ENCODE results near the gene ZDHHC12.

GRCh38 chr9:128684325-128685199 lies 39.4 kb downstream of the ZDHHC12 start:
- TF ChIP-seq TCF7 (CRISPR knock-in tag; IDR thresholded peaks at IDR 0.05; ENCODE audit: low read depth) (no peak), HMGXB4 (CRISPR knock-in tag; IDR thresholded peaks at IDR 0.05) (no peak), CDX4 (CRISPR knock-in tag; IDR thresholded peaks at IDR 0.05; ENCODE audit: borderline replicate concordance) (no peak), CREB1 (CRISPR knock-in tag; IDR thresholded peaks at IDR 0.05) (no peak)
- TF ChIP-seq, protein P1, sequence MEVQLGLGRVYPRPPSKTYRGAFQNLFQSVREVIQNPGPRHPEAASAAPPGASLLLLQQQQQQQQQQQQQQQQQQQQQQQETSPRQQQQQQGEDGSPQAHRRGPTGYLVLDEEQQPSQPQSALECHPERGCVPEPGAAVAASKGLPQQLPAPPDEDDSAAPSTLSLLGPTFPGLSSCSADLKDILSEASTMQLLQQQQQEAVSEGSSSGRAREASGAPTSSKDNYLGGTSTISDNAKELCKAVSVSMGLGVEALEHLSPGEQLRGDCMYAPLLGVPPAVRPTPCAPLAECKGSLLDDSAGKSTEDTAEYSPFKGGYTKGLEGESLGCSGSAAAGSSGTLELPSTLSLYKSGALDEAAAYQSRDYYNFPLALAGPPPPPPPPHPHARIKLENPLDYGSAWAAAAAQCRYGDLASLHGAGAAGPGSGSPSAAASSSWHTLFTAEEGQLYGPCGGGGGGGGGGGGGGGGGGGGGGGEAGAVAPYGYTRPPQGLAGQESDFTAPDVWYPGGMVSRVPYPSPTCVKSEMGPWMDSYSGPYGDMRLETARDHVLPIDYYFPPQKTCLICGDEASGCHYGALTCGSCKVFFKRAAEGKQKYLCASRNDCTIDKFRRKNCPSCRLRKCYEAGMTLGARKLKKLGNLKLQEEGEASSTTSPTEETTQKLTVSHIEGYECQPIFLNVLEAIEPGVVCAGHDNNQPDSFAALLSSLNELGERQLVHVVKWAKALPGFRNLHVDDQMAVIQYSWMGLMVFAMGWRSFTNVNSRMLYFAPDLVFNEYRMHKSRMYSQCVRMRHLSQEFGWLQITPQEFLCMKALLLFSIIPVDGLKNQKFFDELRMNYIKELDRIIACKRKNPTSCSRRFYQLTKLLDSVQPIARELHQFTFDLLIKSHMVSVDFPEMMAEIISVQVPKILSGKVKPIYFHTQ (CRISPR knock-in tag; IDR thresholded peaks at IDR 0.05), result no peak
